ENCODE results near the gene PDE2A.
A peak's percentile ranks its signal among the peaks of the same experiment; 100 is the strongest.
"Not testable (repeated sequence)": the region's sequence is repeated elsewhere in the genome, so short reads cannot be mapped to it uniquely, and the experiment has no call there.

Gene PDE2A

DNA sequence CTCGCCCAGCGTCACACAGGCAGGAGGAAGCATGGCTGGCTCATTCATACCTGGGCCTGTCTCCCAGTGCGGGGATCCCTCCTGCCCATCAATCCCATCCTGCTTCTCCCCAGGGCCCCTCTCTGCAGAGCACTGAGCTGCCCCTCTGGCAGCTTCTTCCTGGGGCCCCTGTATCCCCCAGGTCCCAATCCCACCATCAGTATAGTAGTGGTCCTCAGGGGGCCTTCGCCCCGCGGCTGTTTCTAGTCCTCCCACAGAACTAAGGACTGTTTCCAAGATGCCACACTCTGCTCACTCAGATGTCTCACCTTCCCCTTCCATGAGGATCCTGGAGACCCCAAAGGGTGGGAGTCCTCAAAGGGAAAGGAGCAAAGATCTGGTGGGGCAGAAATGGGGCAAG lies 97.6 kb downstream of the PDE2A start:
- no peak for DNase-seq (ENCODE audit: low spot score)

DNA sequence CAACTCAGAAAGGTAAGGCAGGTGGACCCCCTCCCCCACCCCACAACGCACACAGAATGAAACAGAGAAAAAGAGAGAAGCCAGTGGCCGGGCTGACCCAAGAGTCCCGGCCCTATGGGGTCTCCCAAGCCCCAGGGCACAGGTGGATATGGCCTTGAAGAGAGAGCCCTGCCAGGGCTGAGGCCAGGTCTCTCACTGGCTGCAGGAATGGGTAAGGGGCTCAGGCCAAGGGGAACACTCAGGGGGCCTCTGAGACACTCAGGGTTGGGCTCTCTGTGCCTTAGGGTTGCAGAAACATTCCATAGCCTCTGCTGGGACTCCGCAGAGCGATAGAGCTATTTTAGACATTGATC lies 98.0 kb downstream of the PDE2A start:
- DNase-seq (ENCODE audit: low spot score): no peak

DNA sequence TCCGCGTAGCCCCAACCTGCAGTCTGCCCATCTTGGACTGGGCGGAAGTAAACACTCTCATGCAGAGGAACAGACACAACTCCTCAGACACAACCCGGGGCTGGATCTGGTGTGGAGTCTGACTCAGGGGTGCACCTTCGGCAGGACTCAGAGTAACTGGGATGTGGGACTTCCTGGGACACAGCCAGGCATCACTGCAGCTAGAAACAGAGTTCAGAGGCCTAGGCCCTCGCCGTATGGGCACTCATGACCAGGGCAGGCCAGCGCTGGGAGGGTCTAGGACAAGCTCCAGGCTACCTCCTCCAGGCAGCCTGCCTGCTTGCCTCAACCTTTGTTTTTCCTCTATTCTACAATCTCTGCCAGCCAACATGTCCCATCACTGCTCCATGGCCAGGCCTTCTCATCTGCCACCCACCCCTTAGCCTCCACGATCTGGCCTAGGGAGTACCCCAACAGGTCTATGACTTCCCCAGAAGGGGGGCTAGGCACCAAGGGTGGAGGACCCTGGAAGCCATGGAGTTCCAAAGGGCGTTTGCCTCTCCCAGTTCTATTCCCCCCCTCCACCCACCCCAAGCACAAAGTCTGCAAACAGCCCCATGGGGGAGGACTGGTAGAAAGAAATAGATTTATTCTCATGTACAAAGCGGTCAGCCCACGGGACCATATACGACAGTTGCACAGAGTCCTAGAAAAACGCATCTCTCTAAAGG lies 98.5 kb downstream of the PDE2A start:
- no peak for DNase-seq (ENCODE audit: low spot score)

DNA sequence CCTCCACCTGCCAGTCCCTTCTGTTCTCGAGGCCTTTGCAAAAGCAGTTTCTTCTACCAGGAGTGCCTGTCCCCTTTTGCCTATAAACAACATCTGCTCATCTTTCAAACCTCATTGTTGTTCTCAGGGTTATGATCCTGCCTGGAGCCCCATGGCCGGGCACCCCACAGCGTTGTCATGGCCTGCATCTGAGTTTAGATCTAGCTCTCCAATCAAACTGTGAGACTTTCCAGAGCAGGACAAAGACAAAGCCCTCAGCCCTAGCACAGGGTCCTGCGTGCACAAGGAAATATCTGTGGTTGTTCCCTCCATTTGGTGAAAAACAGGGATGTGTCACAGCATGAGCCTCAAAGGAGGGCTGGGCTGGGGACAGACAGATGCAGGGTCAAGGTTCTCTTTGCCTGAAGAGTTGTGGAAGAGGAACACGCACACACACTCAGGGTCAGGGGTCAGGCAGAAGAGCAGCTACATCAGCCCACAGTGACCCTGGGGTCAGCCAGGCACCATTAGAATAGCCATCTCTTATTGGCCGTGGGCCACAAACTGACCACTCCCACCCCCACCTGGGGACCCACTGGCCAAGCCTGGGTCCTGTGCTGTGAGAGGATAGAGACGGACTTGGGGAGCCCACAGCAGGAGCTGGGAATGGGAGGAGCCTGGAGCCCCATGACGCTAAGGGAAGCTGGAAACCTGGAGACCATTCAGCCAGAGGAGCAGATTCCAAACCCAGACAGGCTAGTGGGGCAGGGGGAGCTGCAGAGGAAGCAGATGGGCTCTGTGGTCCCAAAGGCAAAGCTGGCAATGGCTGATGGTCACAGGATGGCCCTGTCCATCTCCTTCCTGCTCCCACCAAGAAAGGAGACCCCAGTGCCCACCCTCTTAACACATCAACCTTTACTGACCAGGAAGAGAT lies 99.4 kb downstream of the PDE2A start:
- no peak for DNase-seq (ENCODE audit: low spot score)

DNA sequence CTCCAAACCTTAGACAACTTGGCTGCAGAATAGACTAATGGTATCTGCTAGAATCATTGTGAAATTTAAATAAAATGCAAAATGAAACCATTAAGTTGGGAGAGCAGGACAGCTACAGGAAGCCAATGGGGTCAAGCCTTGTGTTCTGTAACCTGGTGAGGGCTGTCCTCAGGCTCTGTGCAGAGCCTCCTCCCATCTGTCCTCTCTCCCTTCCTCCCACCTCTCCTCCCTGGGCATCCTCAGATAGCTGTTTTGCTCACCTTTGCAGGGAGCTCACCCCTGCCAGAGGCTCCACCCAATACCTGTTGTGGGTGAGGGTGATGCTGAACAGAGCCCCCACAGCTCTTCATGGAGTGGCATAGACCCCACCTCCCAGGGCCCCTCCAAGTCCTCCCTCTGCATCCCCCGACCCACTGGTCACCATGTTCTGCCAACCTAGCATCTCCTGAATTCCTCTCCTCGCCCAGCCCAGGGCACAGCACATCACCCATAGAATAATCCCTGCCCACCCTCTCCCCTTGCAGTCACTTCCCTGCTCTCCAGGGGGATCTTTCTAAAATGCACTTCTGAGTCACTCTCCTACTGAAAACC lies 100.3 kb downstream of the PDE2A start:
- no peak for DNase-seq (ENCODE audit: low spot score)

DNA sequence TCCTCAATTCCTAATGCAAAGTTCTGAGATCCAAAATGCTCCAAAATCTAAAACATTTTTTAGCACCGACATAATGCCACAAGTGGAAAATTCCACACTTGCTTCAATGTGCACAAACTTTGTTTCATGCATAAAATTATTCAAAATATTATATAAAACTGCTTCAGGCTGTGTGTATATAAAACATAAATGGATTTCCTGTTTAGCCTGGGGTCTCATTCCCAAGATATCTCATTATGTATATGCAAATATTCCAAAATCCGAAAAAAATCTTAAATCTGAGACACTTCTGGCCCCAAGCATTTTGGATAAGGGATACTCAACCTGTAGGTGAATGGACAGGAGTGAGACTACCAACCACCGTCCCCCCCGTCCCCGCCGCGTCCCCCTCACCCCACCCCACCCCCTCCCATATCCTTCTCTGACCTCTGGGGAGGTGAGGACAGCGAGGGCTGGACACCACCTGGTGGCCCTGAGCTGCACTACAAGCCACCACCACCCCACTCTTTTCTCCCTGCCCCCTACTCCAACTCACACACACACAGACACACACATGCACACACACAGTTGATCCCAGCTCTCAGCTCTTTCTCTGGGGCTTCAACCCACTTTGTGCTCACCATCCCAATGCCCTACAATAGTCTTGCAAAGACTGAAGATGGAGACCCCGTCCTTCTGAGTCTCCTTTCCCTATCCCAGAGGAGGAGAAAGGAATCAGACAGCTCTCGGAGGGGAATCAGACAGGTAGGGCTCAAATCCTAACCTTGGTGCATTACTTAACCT lies 101.0 kb downstream of the PDE2A start:
- peak; percentile 42 for DNase-seq (ENCODE audit: low spot score)

DNA sequence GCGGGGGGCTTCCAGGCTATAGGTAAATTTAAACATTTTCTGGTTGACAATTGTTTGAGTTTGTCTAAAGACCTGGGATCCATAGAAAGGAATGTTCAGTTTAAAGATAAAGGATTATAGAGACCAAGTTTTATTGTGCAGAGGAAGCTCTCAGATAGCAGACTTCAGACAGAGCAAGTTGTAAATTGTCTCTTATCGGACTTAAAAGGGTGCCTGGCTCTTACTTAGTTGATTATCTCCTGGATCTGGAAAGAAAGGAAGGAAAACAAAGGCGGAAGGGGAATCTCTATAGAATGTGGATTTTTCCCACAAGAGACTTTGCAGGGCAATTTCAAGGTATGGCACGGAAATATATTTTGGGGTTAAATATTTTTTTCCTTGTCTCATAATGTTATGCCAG lies 101.7 kb downstream of the PDE2A start:
- DNase-seq (ENCODE audit: low spot score): not testable (repeated sequence)

DNA sequence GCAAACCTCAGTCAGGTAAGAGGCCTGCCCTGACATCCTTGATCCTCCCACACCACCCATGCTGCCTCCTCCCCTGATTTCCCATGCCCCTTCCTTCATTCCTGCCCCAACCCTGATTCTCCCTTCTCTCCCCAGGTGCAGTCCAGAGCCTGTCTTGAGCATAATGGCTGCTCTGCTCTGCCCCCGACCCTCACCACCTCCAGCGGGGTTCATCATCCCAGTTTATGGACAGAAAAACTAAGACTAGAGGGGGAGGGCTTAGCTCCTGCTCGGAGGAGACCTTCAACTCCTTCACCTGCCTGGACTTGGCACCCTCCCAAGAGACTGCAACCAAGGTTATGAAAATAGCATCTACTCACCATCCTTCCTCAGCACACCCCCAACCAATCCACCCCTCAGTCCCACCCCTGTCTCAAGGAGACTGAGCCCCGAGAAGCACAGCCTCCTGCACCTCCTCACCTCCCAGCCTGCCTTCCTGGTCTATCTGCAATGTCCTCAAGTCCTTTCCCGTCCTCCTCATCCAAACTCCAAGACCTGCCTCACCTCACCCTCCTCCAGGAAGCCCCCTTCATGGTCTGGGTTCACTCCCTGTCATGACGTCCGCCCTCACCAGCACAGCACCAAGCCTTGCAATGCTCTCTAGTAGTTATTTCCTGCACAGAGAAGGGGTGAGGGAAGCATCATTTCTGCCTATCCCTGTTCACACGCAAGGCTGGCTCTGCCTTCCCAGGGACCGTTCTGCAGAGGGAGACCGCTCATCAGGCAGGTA lies 103.1 kb downstream of the PDE2A start:
- no peak for DNase-seq (ENCODE audit: low spot score)

DNA sequence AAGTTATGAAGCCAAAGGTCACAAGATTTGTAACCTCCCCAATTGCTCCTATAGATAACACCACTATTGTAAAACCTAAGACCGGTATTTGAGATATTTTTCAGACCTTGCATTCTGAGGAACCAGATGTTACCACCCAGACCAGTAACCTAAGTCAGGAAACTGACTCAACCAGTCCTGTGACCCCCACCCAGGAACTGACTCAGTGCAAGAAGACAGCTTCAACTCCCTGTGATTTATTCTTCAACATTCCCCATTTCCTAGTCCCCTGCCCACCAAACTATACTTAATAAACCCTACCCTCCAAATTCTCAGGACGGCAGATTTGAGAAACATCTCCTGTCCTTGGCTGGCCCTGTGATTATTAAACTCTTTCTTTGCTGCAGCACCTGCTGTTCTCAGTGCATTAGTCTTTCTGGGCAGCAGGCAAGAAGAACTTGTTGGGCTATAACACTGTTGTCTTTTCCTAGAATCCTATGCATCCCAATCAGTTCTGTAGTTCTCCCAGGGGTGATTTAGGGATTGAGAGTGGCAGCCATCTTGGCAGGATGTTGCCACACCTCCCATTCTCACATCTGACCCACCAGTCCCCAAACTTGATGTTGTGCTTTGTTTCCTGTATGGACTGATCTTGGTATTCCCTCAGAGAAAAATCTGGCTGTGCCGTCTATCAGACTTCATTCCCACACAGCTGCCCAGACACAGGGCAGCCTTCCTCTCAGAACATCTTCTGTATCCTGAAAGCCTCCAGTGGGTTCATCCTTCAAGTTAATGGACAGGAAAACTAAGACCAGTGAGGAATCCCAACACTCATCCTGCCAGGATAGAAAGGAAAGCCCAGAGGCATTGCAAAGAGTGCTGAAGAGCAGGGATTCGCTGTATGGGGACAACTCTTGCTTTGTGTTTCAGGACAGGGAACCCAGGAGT lies 104.0 kb downstream of the PDE2A start:
- DNase-seq (ENCODE audit: low spot score): no peak

DNA sequence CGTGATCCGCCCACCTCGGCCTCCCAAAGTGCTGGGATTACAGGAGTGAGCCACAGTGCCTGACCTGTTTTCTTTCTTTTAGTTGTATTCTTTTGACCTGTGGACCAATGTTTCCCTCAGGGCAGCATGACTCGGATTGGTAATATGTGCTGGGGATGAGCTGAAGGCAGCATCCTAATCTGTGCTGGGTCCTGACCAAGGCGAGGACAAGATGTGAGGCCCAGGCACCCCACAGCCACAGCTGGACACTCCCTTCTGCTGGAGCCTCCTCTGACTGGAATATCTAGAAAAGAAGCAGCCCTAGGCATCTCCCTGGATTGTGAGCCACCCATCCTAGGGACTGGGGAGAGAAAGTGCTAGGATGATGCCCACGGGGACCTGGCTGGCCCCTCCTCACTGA lies 105.4 kb downstream of the PDE2A start:
- no peak for DNase-seq (ENCODE audit: low spot score)

DNA sequence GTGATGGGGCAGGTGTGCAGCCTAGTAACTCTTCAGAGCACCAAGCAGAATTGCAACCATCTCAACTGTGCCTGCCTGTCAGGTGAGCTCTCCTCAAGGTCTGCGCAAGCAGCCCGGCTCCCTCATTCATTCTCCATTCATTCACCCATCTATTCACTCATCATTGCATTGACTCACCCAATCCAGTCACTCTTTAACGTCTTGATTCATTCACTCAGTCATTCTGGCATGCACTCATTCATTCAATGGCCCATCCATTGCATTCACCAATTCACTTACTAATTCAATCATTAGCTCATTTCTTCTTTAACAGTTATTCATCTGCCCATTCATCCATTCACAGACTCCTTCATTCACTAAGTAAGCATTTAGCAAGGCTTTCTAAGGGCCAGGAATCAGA lies 111.8 kb downstream of the PDE2A start:
- DNase-seq (ENCODE audit: low spot score): no peak

DNA sequence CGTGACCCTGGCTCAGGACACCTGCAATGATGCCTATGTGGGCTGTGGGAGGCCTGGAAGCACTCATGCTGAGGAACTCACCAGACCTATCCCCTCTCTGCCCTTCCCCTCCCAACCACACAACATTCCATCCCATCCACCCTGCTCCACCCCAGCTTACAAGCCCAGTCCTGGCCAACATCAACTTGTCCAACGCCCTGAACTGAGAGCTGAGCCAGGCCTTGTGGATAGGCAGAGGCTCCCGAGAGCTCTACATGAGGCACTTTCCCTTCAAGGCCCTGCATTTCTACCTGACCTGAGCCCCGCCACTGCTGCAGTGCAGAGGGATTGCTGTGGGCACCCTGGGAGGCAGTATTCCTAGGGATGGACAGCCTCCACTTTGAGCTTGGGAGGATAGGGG lies 112.4 kb downstream of the PDE2A start:
- no peak for DNase-seq (ENCODE audit: low spot score)

DNA sequence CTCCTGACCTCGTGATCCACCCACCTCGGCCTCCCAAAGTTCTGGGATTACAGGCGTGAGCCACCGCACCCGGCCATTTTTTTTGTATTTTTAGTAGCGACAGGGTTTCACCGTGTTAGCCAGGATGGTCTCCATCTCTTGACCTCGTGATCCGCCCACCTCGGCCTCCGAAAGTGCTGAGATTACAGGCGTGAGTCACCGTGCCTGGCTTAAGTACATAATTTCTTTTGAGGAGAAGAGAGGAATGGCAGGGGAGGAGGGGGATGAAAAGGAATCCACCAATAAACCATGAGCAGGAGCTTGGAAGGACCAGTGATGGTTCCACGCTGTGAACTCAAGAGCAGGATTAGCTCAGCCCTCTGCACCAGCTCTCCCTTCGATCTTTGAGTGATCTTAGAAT lies 113.4 kb downstream of the PDE2A start:
- DNase-seq (ENCODE audit: low spot score): not testable (repeated sequence)

DNA sequence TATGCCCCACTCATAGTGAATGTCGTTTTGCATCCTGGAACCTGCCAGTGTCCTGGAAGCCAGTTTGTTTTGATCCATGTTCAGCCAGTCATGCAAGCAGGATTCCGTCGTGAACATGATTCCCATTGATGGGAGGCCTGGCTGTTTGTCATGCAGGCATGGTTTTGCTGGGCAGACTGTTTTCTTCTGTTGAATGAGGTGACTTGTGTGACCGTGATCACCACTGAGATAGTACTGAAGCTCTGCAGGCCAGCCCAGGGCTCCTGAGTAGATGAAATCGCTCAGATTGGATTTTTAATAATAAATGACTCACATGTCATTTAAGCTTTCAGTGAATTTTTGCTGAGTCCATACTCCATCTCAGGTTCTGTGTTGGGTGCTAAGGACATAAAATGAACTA lies 117.8 kb downstream of the PDE2A start:
- DNase-seq (ENCODE audit: low spot score): no peak

DNA sequence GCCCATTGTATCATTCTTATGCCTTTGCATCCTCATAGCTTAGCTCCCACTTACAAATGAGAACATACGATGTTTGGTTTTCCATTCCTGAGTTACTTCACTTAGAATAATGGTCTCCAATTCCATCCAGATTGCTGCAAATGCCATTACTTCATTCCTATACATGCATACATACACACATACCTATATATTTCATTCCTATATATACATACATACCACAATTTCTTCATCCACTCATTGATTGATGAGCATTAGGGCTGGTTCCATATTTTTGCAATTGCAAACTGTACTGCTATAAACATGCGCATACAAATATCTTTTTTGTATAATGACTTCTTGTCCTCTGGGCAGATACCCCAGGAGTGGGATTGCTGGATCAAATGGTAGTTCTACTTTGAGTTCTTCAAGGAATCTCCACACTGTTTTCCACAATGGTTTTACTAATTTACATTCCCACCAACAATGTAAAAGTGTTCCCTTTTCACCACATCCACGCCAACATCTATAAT lies 119.2 kb downstream of the PDE2A start:
- DNase-seq (ENCODE audit: low spot score): not testable (repeated sequence)

DNA sequence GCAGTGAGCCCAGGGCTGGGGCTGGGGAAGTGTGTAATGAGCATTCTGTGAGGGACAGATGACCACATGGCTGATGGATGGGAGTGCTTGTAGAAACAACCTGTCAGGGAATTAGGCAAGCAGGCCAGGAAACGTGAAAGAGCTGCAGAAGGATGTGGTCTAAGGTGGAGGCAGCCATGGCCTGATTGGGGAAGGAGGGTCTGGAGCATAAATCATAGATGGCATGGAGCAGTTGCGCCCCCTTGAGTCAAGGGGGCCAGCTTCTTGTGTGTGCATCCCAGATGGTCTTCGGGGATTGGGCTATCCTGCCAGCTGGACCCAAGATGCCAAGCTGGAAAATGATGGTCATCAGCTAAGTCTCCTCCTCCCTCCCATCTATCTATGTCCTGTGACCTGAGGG lies 120.5 kb downstream of the PDE2A start:
- no peak for DNase-seq (ENCODE audit: low spot score)

DNA sequence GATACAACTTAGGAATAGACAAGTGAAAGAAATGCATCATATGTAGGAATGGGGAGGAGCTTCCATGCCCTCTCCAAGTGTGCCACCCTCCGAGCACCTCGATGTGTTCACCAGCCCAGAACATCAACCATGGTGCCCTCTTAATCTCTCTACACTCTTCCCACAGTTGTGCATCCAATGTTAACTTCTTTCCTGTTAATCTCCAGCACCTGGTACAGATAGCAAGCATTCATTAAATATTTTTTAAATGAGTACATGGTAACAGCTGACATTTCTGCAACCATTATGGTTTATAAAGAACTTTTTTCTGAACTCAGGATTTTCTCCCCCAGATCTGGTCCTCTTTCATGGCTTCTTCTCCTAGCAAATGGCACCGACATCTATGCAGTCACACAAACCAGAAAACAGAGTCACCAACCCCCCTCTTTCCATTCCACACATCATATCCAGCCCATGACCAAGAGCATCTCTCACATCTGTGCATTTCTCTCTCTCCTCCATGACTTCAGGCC lies 121.8 kb downstream of the PDE2A start:
- DNase-seq (ENCODE audit: low spot score): no peak

DNA sequence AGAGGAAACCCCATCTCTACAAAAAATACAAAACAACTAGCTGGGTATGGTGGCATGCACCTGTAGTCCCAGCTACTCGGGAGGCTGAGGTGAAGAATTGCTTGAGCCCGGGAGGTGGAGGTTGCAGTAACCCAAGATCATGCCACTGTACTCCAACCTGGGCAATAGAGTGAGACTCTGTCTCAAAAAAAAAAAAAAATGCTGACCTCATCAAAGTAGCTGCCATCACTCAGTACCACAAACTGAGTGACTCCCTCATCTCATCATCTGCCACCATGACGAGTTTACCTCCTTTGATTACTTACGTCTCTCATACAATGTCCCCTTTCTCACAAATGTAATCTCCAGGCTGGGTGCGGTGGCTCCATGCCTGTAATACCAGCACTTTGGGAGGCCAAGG lies 122.7 kb downstream of the PDE2A start:
- DNase-seq (ENCODE audit: low spot score): no peak

DNA sequence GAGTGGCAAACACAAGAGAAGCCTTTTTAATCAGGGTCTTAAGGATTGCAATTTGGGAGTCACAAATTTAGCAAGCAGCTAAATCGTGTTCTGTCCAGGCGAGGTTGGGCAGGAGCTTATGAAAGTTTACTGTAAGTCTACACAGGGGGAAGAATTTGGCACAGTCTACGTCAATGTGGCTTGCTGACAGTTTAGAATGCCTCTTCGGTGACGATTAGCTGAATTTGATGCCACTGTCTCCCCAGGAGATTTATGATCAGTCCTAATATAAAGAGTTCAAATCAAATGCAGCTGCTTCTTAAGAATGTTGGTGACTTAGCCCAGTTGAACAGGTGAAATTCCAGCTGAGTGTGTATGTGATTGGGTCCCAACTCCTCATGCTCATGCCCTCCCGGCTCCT lies 125.8 kb downstream of the PDE2A start:
- DNase-seq (ENCODE audit: low spot score): no peak

DNA sequence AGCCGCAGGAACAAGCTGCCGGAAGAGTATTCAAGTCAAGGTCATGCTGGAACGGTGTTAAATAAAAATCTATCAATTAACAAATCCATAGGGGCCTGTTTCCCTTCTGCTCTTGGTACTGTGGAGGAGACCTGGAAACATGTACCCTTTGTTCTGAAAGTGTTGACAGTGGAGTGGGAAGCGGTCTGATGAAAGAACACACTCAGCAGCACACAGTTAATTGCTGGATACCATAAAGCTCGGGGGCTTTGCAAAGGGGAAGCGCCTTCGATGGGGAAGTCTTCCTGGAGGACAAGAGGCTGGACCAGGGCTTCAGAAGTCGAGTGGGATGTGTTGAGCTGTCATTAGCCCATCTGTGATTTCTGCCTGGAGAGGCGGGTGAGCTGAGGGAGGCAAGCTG lies 127.4 kb downstream of the PDE2A start:
- no peak for DNase-seq (ENCODE audit: low spot score)
